NCI-H146 treated with DMSO at 0.1 percent for 48 hours (cell line): ENCODE measurements around the gene TAF13.

ENCODE experiments used
- DNase-seq: peaks from one replicate; lab custom pipeline; 2025; ENCODE audit not compliant: unreplicated experiment; lab: John Stamatoyannopoulos, UW

TAF13 gene

DNA sequence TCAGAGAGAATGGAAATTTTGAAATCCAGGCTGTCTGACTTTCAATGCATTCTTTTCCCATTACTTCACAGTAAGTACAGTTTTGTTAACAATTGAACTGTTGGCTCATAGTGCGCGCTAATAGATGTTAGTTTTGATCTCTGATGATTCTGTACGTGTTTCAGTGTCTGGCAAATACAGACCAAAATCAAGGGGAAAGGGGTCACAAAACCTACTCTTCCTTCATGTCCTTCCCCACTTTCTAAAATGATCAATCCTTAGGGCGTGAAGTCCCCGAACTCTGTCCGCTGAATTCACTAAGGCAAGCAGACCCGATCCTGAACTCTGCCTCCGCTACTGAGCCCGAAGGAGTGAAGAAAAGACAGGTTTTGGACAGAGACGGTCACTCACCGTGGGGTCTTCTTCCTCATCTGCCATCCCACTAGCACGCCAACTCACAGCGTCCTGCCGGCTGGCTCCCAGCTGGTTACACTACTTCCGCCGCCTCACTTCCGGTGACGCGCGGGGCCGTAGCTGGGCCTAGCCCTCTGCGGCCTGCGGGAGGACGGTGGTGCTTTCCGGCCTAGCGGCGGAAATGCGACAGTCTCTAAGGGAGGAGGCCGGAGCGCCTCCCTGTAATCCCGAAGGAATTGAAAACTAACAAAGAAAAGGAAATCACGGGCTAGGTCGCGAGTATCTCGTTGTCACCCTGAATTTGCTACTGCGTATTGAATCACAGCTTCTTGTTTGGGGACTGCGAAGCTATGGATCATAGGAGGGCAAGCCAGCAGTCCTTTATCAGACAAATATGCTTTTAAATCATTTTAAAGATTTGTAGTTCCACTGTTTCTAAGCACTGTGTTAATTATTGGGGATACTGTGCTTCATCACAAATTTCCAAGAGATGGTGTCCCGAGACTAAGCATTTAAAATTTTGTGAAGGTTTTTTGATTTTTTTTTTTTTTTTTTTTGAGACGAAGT, at the start of gene TAF13:
Gene TAF13 (minus strand): TSS at position 473 of the 960 bp plus-strand sequence. CDS start 56 bp downstream, at position 417.
- peak; percentile 85 for DNase-seq

DNA sequence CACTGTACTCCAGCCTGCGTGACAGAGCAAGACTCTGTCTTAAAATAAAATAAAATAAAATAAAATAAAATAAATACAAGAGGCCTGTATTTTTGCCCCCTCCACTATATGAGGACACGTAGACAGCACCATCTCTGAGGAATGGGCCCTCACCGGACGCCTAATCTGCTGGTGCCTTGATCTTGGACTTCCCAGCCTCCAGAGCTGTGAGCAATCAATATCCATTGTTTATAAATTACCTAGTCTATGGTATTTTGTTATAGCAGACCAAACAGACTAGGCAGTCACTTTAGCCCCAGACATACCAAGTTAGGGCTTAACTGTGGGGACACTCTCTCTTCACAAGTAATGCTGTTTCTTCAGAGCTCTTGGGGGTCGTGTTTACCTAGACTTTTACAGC, 44.6 kb upstream of the TAF13 start:
- DNase-seq: no peak

DNA sequence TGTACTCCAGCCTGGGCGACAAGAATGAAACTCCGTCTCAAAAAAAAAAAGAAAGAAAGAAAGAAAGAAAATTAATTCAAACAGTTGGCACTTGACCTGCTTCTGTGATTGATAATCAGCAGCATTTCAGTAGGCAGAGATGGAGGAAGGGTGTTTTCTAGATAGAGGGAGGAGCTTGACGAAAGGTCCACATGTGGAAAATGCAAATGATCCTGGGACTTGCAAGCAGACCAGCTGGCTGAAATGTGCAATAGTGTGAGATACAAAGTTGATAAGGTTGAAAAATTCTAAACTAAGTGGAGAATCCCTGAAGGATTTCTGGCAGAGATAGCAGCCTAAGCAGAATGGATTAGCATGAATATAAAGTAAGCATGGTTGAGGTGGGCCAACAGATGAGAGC, 42.3 kb upstream of the TAF13 start:
- DNase-seq: no peak

GRCh38 chr1:109116286-109116685, 40.5 kb upstream of the TAF13 start:
- DNase-seq: peak; percentile 92

- DNase-seq: no peak
Observed at GRCh38 chr1:109115685-109116084, 39.9 kb upstream of the TAF13 start.

- DNase-seq: peak; percentile 49
Observed at GRCh38 chr1:109114342-109114674, 38.5 kb upstream of the TAF13 start.

DNA sequence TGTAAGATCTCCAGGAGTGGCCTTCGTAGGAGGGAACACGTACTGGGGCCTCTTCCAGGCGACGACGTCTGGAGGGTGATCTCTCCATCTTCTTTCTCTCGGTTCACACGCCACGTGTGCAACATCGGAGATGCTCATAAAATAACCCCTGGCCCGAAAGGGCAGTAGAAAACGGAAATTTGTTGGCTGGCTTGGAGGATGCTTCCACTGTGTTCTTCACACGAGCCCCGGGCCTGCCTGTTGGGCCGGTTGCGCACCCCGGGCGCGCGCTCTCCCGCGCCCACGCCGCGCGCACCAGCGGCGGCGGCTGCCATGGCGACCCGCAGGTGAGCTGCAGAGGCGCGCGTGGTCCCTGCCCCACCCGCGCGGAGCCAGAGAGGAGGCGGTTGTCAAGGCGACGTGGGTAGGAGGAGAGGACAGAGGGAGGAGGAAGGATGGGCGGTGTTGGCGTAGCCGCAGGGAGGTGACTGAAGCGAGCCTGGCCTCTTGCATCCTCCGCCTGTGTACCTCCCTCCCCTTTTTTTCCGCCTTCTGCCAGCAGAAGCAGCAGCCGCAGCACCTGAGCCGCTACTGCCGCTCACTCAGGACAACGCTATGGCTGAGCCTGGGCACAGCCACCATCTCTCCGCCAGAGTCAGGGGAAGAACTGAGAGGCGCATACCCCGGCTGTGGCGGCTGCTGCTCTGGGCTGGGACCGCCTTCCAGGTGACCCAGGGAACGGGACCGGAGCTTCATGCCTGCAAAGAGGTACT, 38.0 kb upstream of the TAF13 start, which contains the start of gene ELAPOR1:
Gene ELAPOR1 (plus strand): TSS at position 526 of the 752 bp plus-strand sequence. CDS start 69 bp downstream, at position 595.
- peak; percentile 96 for DNase-seq

GRCh38 chr1:109112652-109113285, 37.0 kb upstream of the TAF13 start:
- peak; percentile 82 for DNase-seq

DNA sequence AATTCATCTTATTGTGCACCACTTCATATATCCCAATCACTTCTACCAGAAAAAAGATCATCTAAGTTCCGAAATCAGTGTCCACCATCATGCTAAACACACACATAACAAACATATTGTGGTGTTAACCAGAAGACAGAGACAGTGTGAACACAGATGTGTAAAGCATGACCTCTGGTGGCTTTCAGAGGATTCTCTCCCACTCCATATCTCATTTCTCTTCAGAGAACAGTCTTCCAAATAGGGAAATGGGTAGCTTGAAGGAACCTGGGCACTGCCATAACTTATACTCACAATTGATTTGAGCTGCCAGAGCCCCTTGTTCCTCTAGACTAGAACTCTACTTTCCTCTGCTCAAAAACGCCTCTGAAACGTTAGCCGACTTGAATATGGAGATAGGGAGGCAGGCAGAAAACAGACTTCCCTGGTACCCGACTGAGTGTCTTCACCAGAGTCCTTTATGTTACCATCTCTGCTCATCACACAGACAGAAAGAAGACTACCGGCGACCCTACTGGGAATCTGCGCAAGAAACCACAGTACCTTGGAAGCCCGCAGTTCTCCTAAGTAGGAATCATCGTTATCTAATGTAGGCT, 36.4 kb upstream of the TAF13 start:
- peak; percentile 12 for DNase-seq

GRCh38 chr1:109111386-109112055, 35.7 kb upstream of the TAF13 start:
- no peak for DNase-seq

DNA sequence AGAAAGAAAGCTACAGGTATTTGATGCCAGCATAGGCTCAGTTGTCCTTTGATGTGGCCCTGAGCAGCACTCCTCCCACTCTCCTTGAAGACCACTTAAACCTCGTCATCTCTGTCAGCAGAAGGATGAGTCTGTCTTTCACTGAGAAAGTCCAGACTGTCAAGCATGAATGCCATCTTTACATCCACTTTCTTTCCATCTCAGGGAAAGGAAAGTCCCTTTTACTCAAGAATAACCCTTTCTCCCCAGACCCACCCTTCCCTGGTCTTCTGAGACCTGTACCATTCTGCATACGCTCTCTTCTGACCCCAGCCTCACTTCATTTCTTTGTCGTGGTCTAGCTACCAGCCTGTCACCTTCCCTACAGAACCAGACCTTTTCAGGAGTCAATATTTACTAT, 34.1 kb upstream of the TAF13 start:
- DNase-seq: no peak

DNA sequence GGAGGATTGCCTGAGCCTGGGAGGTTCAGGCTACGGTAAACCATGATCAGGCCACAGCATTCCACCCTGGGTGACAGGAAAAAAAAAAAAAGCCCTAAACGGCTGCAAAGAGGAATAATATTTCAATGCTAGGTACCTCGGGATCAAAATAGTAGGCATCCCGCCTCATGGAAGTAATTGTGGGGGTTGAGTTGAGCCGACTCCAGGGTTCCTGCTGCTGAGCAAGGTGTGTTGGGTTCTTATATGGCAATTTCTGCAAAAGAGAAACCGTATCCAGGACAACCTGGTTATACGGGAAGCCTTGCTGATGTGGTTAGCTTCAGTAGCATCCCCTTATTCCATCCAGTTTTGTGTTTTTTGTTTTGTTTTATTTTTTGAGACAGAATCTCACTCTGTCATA, 32.0 kb upstream of the TAF13 start:
- DNase-seq: no peak

- no peak for DNase-seq
Observed at GRCh38 chr1:109105881-109106280, 30.1 kb upstream of the TAF13 start.

DNA sequence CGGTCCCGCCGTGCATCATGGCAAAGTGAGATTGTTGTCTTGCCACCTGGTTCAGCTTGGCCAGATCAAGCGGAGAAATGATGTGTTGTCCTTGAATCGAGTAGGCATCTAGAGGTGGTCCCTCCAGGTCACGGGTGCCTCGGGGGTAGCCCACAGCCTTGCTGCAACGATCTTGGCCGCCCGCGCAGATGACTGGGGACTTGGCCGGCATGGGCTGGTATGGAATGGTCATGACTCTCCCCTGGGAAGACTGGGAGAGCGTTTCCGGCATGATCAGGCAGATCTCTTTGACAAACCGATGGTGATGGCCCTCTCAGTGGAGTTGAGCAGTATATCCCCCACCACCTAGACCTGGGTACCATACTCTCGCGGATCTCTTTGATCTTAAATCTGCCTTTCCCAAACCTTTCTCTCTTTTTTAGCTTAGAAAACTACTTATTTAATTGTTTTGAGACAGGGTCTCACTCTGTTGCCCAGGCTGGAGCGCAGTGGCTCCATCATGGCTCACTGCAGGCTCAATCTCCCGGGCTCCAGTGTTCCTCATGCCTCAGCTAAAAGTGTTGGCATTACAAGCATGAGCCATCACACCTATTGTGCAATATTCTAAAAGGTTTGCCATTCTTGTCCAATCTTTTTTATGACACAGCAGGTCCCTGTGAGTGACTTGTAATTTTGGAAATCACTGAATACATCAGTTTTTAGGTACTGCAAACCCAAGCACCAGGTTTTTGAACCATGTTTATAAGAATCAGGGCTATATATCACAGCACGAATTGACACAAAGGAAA, 28.8 kb upstream of the TAF13 start:
- no peak for DNase-seq

- DNase-seq: peak; percentile 90
Observed at GRCh38 chr1:109099938-109100773, 24.4 kb upstream of the TAF13 start.

- no peak for DNase-seq
Observed at GRCh38 chr1:109096120-109096519, 20.3 kb upstream of the TAF13 start.

GRCh38 chr1:109095631-109096030, 19.8 kb upstream of the TAF13 start:
- DNase-seq: no peak

- no peak for DNase-seq
Observed at GRCh38 chr1:109094871-109095270, 19.1 kb upstream of the TAF13 start.

GRCh38 chr1:109094377-109094803, 18.6 kb upstream of the TAF13 start:
- no peak for DNase-seq
